DMS114 treated with DMSO at 0.1 percent for 48 hours (cell line): Measurements from ENCODE around the gene DIS3L2.
"Not testable (repeated sequence)": the region's sequence is repeated elsewhere in the genome, so short reads cannot be mapped to it uniquely, and the experiment has no call there.

Source experiments
- DNase-seq: peaks from one replicate; lab custom pipeline; 2025; ENCODE audit not compliant: unreplicated experiment; lab: John Stamatoyannopoulos, UW

DIS3L2 gene

DNA sequence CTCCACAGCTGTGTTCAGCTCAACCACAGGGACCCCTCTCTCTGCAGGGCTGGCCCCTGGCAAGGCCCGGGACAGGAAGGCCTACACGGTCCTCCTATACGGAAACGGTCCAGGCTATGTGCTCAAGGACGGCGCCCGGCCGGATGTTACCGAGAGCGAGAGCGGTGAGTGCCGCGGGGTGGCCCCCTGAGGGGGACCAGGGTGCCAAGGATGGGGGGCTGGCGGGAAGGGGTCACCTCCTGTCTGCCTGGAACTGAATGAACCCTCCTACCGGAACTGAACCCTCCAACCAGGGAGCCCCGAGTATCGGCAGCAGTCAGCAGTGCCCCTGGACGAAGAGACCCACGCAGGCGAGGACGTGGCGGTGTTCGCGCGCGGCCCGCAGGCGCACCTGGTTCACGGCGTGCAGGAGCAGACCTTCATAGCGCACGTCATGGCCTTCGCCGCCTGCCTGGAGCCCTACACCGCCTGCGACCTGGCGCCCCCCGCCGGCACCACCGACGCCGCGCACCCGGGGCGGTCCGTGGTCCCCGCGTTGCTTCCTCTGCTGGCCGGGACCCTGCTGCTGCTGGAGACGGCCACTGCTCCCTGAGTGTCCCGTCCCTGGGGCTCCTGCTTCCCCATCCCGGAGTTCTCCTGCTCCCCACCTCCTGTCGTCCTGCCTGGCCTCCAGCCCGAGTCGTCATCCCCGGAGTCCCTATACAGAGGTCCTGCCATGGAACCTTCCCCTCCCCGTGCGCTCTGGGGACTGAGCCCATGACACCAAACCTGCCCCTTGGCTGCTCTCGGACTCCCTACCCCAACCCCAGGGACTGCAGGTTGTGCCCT lies 419.9 kb downstream of the DIS3L2 start:
- not testable (repeated sequence) for DNase-seq

DNA sequence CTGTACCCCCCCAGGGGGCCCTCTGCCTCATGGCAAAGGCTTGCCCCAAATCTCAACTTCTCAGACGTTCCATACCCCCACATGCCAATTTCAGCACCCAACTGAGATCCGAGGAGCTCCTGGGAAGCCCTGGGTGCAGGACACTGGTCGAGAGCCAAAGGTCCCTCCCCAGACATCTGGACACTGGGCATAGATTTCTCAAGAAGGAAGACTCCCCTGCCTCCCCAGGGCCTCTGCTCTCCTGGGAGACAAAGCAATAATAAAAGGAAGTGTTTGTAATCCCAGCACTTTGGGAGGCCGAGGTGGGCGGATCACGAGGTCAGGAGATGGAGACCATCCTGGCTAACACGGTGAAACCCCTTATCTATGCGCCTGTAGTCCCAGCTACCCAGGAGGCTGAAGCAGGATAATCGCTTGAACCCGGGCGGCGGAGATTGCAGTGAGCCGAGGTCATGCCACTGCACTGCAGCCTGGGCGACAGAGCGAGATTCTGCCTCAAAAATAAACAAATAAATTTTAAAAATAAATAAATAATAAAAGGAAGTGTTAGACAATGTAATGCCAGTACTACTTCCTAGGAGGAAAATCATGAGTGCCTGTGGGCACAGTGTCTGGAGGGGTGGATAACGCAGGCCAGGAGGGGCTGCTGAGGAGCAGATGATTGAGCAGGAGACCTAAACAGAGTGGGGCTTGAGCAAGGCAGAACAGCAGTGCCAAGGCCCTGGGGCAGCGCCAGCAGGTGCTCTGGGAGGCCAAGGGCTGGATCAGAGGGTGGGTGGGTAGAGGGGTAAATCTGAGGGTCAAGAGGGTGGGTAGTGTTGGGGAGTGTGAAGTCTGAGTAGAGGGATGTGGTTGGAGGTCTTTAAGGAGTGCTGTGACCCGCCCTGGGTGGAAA lies 421.1 kb downstream of the DIS3L2 start:
- DNase-seq: no peak

DNA sequence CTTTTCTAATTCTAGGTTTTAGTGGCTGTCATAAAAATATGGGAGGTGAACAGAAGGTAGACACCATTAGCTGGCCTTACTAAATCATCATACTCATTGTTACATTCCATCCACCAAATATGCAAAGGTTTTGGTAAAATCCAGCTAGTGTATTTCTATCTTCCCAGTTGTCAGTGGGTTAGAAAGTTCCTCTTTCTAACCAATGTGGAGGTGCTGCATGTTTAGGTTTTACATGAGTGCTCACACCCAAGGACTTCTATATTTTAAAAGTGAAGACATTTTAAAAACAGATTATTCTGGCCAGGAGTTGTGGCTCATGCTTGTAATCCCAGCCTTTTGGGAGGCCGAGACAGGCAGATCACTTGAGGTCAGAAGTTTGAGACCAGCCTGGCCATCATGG lies 423.0 kb downstream of the DIS3L2 start:
- no peak for DNase-seq

DNA sequence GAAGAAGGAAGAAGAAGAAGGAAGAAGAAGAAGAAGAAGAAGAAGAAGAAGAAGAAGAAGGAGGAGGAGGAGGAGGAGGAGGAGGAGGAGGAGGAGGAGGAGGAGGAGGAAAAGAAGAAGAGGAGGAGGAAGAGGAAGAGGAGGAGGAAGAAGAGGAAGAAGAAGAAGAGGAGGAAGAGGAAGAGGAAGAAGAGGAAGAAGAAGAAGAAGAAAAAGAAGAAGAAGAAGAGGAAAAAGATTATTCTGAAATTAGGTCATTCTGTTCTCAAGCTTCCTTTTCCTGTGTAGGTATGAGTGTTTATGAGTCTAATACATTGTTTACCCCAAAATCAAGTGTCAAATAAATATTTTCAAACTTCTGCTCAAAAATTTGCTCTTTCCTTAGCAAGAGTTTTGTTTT lies 423.5 kb downstream of the DIS3L2 start:
- DNase-seq: not testable (repeated sequence)

DNA sequence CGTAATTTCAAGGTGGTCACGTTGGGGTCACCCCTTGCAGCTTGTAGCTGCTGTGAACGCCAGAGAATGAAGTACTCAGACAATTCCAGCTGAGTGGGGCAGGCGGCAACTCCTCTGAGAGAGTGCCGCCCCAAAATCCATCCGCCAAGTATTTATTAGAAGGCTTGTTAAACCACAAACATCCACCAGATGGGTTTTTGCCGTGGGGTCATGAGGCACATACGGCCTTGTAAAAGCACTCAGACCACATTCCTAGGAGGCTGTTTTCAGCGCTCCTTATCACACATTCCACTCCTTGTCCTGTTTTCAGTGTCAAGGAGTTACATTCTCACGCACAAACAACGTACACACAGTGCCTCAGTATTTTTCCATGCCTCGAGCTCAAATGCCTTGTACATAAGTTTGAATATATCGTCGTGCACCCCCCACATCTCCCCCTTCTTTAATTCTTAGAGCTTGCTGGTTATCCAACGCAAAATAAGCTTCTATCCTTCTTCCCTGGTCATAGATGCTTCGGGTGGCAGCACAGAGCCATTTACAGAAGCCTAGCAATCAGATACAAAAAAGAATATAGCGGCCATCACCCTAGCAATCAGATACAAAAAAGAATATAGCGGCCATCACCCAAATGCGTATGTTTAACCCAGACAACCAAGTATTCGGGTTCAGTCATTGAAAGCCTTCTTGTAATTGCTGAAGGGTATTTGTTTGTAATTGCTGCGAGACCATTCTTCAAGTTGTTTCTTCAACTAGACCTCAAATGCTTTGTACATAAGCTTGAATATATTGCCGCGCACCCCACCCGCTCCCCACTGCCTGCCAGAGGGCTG lies 424.4 kb downstream of the DIS3L2 start:
- no peak for DNase-seq

DNA sequence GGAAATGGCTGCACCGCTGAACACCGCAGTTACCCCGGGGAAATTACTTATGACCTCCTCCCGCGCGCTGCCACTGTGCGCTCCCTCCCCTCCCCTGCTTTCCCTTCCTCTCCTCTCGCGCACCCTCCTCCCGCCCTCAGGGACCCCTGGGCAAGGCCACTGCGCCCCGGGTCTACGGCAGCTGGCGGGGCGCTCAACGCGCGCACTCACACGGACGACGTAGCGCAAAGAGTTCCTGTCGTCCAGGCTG lies 424.9 kb downstream of the DIS3L2 start:
- DNase-seq: no peak
